GM19239 (cell line): ENCODE data around the gene FNDC3A.

Source experiments
- DNase-seq: peaks from one replicate; pipeline ENCODE4 v3.0.0; 2011; ENCODE audit warnings: low spot score; ENCODE audit not compliant: insufficient read length
- FAIRE-seq: peaks from 2 replicates; lab custom pipeline; 2011; peaks lifted over from hg19 to GRCh38; lab: Jason Lieb, UNC

Gene FNDC3A

GRCh38 chr13:49213539-49213938 lies 237.8 kb downstream of the FNDC3A start:
- FAIRE-seq (no peak), DNase-seq (no peak)

- FAIRE-seq (no peak), DNase-seq (no peak)
These were observed 238.5 kb downstream of the FNDC3A start for GRCh38 chr13:49213997-49214916.

- DNase-seq: peak; percentile 48
- no peak for FAIRE-seq
These were observed 239.2 kb downstream of the FNDC3A start for GRCh38 chr13:49214917-49215376.

- FAIRE-seq: no peak
- no peak for DNase-seq
These were observed 240.6 kb downstream of the FNDC3A start for GRCh38 chr13:49216334-49216733.

GRCh38 chr13:49217962-49218492 lies 242.3 kb downstream of the FNDC3A start:
- no peak for DNase-seq
- no peak for FAIRE-seq

GRCh38 chr13:49218493-49219051 lies 242.9 kb downstream of the FNDC3A start:
- FAIRE-seq (no peak), DNase-seq (no peak)

- no peak for DNase-seq
- FAIRE-seq: peak; percentile 26
These were observed 243.9 kb downstream of the FNDC3A start for GRCh38 chr13:49219647-49220035.

GRCh38 chr13:49220036-49220855 lies 244.5 kb downstream of the FNDC3A start, which contains the start of gene MLNR:
Gene MLNR, plus strand, starts transcription at chr13:49220338. Its CDS starts 0 bp downstream, at chr13:49220338.
- peak; percentile 44 for DNase-seq
- no peak for FAIRE-seq

GRCh38 chr13:49220856-49221589 lies 245.3 kb downstream of the FNDC3A start:
- DNase-seq: no peak
- no peak for FAIRE-seq

- FAIRE-seq (no peak), DNase-seq (no peak)
These were observed 245.9 kb downstream of the FNDC3A start for GRCh38 chr13:49221590-49221965.

- FAIRE-seq: no peak
- DNase-seq: no peak
These were observed 249.7 kb downstream of the FNDC3A start for GRCh38 chr13:49225223-49226042.

- FAIRE-seq (no peak), DNase-seq (no peak)
These were observed 250.9 kb downstream of the FNDC3A start for GRCh38 chr13:49226613-49227012.

- no peak for DNase-seq
- FAIRE-seq: no peak
These were observed 259.0 kb downstream of the FNDC3A start for GRCh38 chr13:49234741-49235140.

- FAIRE-seq (no peak), DNase-seq (no peak)
These were observed 260.2 kb downstream of the FNDC3A start for GRCh38 chr13:49235856-49236431.

- FAIRE-seq (no peak), DNase-seq (no peak)
These were observed 262.9 kb downstream of the FNDC3A start for GRCh38 chr13:49238621-49239020.

GRCh38 chr13:49240017-49240416 lies 264.3 kb downstream of the FNDC3A start:
- FAIRE-seq (peak; percentile 82), DNase-seq (no peak)

GRCh38 chr13:49241296-49241695 lies 265.6 kb downstream of the FNDC3A start:
- FAIRE-seq: no peak

GRCh38 chr13:49245101-49245500 lies 269.4 kb downstream of the FNDC3A start:
- FAIRE-seq (no peak), DNase-seq (no peak)

More at GRCh38 chr13:49241296-49241695, 265.6 kb downstream of the FNDC3A start:
- DNase-seq: no peak
